ENCODE data around the gene REXO5. TPM values are rescaled to one million over a fixed set of nuclear protein-coding genes. Genes with fewer than 3 reads are reported as not detected.

The REXO5 gene
- total RNA-seq, 4 donors from 2014 or later: 2.2 to 6.9 (median 3.7) TPM

GRCh38 chr16:20807862-20808261 is 1.5 kb downstream of the REXO5 start:
- no peak for ATAC-seq
- 87 to 88% methylated on average over 3 to 5 of the region's 11 CpGs for whole genome bisulfite sequencing, 2 donors (ENCODE audit: low coverage in 1 of 2)
- TF ChIP-seq POLR2AphosphoS5 (IDR thresholded peaks at IDR 0.05): no peak
- TF ChIP-seq POLR2A (IDR thresholded peaks at IDR 0.05): no peak
- no peak for TF ChIP-seq EP300 (IDR thresholded peaks at IDR 0.05)
- no peak for TF ChIP-seq CTCF (IDR thresholded peaks at IDR 0.05)

GRCh38 chr16:20811889-20812439 is 5.6 kb downstream of the REXO5 start:
- peaks cover 0 to 8% (median 0%) of the 10 kb centered on the region in 3 donors for H3K4me1 ChIP-seq
- ATAC-seq: no peak
- H3K9me3 ChIP-seq: no peaks in the 10 kb centered on the region
- no peak for TF ChIP-seq POLR2A (IDR thresholded peaks at IDR 0.05)
- no peak for TF ChIP-seq CTCF (IDR thresholded peaks at IDR 0.05)
- TF ChIP-seq EP300 (IDR thresholded peaks at IDR 0.05): no peak
- no peak for TF ChIP-seq POLR2AphosphoS5 (IDR thresholded peaks at IDR 0.05)
- H3K4me3 ChIP-seq: no peak overlapping the region
- H3K27ac ChIP-seq: no peak overlapping the region
- no peaks in the 10 kb centered on the region for H3K27me3 ChIP-seq
- 79 to 92% methylated on average over 5 to 8 of the region's 10 CpGs for whole genome bisulfite sequencing, 2 donors (ENCODE audit: low coverage in 1 of 2)
- peaks cover 0 to 4% of the 10 kb centered on the region in 2 donors for H3K36me3 ChIP-seq

More at GRCh38 chr16:20807862-20808261, 1.5 kb downstream of the REXO5 start:
- no peak overlapping the region for H3K27ac ChIP-seq
- H3K36me3 ChIP-seq: peaks cover 0 to 5% of the 10 kb centered on the region in 2 donors
- no peaks in the 10 kb centered on the region for H3K9me3 ChIP-seq
- H3K4me3 ChIP-seq: no peak overlapping the region
- peaks cover 0 to 23% (median 0%) of the 10 kb centered on the region in 3 donors for H3K4me1 ChIP-seq
- no peaks in the 10 kb centered on the region for H3K27me3 ChIP-seq

- no peaks in the 10 kb centered on the region for H3K27me3 ChIP-seq
- H3K9me3 ChIP-seq: no peaks in the 10 kb centered on the region
- no peak for ATAC-seq
- H3K4me1 ChIP-seq: peaks cover 0 to 3% (median 0%) of the 10 kb centered on the region in 3 donors
- WGBS, 2 donors (ENCODE audit: low coverage in 1 of 2): 79 to 100% methylated on average over 1 to 2 of the region's 2 CpGs
- no peak overlapping the region for H3K27ac ChIP-seq
- TF ChIP-seq EP300 (IDR thresholded peaks at IDR 0.05) (no peak), POLR2A (IDR thresholded peaks at IDR 0.05) (no peak), POLR2AphosphoS5 (IDR thresholded peaks at IDR 0.05) (no peak), CTCF (IDR thresholded peaks at IDR 0.05) (no peak)
- H3K36me3 ChIP-seq: peaks cover 0 to 4% of the 10 kb centered on the region in 2 donors
- no peak overlapping the region for H3K4me3 ChIP-seq
These were observed 6.2 kb downstream of the REXO5 start for GRCh38 chr16:20812510-20812909.

- Histone ChIP-seq H3K4me3 (no peak overlapping the region), H3K36me3 (peaks cover 0 to 4% of the 10 kb centered on the region in 2 donors), H3K27me3 (no peaks in the 10 kb centered on the region), H3K27ac (no peak overlapping the region), H3K4me1 (no peaks in the 10 kb centered on the region), H3K9me3 (no peaks in the 10 kb centered on the region)
- no peak for ATAC-seq
- WGBS, 2 donors (ENCODE audit: low coverage in 1 of 2): 79 to 81% methylated on average over 3 to 4 of the region's 4 CpGs
- TF ChIP-seq POLR2AphosphoS5 (IDR thresholded peaks at IDR 0.05) (no peak), EP300 (IDR thresholded peaks at IDR 0.05) (no peak), CTCF (IDR thresholded peaks at IDR 0.05) (no peak), POLR2A (IDR thresholded peaks at IDR 0.05) (no peak)
These were observed 8.5 kb downstream of the REXO5 start for GRCh38 chr16:20814784-20815183.

- Histone ChIP-seq H3K4me1 (no peaks in the 10 kb centered on the region), H3K27ac (no peak overlapping the region), H3K4me3 (no peak overlapping the region), H3K36me3 (peaks cover 0 to 11% of the 10 kb centered on the region in 2 donors), H3K9me3 (no peaks in the 10 kb centered on the region), H3K27me3 (no peaks in the 10 kb centered on the region)
- no peak for TF ChIP-seq POLR2A (IDR thresholded peaks at IDR 0.05)
- TF ChIP-seq POLR2AphosphoS5 (IDR thresholded peaks at IDR 0.05): no peak
- TF ChIP-seq CTCF (IDR thresholded peaks at IDR 0.05): no peak
- TF ChIP-seq EP300 (IDR thresholded peaks at IDR 0.05): no peak
- WGBS, 2 donors (ENCODE audit: low coverage in 1 of 2): 83 to 100% methylated on average over 1 to 2 of the region's 4 CpGs
- no peak for ATAC-seq
These were observed 12.7 kb downstream of the REXO5 start for GRCh38 chr16:20818929-20819585.
